Measurements from ENCODE around the gene BNIP5.

The BNIP5 gene

GRCh38 chr6:36320475-36320874, 16.2 kb downstream of the BNIP5 start:
- DNase-seq = peak; percentile 85

DNA sequence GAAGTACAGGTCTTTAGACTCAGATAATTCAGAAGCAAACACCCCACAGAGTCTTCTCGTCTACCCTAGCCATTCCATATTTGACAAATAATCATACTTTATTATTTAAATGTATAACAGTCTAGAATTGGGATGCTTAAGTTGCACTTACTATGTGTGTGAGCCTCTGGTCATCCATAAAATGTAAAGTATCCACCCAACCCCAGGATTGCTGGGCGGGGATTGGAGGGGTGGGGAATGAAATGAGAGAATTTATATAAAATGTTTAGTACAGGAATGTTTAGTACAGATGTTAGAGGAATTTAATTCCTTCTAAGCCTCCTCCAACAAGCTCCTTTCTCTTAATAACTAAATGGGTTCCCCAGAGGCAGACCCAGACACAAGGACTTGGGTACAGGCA, 16.9 kb downstream of the BNIP5 start:
- DNase-seq = no peak

DNA sequence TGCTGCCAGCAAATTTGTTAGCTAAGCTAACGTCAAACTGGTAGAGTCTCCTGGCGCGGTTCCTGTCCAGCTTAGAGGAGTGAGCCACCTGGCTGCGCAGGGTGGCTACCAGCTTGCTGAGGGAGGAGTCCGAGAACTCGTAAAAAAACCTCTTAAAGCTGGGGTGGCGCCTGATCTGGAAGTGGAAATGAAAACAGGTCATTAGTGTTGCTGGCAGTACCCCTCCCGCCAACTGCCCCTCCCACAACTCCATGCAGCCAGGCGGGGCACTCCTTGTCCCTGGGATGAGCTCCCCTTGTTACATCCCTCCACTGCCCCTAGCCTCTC, 17.3 kb downstream of the BNIP5 start:
- peak; percentile 99 for DNase-seq

DNA sequence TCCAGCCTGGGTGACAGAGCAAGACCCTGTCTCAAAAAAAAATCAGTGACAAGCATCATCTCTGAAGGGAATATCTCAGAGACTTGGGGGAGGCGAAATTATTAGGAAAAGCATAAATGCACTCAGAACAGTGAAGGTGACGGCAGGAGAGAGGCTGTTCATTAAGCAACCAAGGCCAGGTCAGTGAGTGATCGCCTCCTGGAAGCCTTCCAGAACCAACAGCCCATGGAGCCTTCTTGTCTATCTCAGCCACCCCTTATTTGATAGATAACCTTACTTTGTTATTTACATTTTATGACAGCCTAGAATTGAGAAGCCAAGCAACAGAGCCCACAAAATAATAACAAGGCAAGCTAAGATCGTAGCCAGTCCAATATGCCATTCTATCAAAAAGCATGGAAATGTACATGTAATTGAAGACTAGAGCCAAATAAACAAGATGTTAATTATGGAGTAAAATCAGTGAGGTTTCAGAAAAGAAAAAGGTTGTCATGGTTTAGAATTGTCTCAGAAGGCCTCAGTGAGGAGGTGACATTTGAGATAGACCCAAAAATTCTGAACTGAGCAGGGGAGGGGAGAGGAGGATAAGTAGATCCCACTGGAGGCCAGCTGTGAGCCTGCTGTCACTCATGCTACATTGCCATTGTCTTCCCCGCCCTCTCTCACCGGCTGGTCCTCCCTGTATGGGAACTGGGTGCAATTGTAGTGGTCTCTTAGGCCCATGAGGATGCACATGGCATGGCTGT, 17.8 kb downstream of the BNIP5 start:
- DNase-seq = peak; percentile 60

DNA sequence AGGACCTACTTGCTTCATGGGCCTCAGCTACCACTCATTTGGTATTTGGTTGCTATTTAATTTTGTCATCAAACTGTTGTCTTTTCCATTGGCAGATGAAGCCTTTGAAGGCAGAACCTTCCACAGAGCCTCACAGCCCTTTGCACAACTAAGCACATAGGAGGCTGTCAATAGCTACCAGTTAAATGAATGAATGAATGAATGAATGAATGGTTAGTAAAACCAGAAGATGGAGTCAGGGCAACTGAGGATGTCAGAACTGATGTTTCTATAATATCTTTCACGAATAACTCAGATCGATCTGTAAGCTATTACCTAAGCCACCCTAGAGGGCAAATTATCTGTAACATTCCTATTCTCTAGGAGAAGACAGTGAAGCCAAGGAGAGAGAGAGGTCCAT, 19.1 kb downstream of the BNIP5 start:
- no peak for DNase-seq

DNA sequence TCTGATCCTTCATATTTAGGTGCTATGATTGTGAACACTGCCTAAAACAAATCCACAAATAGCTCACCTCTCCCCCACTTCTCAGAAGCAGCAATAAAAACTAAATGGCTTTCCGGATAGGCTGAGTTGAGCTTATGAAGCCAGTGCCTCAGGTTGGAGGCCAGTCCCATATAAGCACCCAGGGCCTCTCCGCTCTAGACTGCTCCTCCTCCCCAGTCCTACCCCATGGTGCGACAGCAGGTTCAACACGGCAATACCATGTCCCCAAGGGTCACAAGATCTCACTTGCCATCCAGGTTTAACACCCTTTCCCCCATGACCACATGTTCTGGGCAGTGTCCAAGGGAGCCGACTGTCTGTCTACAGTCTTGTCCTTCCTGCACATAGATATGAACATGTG, 20.8 kb downstream of the BNIP5 start:
- DNase-seq = no peak

- no peak for DNase-seq
These were observed 22.3 kb downstream of the BNIP5 start for GRCh38 chr6:36314221-36315014.

GRCh38 chr6:36313649-36313936, 23.1 kb downstream of the BNIP5 start:
- DNase-seq = no peak

- DNase-seq = no peak
These were observed 23.6 kb downstream of the BNIP5 start for GRCh38 chr6:36312854-36313648.

DNA sequence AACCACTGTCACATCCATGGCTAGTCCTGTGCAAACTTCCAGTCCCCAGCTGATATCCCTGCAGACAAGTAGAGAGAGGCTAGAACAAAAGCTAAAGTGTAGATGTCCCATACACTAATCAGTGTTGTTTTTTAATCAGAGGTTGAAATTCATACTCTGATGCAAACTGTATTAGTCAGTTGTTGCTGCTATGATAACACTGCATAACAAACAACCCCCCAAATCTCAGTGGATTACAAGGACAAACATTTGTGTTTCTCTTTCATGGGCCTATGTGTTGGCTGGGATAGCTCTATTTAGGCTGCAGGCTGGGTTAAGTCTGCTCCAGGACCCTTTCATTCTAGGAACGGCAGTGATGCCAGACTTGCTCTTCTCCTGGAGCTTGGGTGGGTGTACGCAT, 26.8 kb downstream of the BNIP5 start:
- no peak for DNase-seq

DNA sequence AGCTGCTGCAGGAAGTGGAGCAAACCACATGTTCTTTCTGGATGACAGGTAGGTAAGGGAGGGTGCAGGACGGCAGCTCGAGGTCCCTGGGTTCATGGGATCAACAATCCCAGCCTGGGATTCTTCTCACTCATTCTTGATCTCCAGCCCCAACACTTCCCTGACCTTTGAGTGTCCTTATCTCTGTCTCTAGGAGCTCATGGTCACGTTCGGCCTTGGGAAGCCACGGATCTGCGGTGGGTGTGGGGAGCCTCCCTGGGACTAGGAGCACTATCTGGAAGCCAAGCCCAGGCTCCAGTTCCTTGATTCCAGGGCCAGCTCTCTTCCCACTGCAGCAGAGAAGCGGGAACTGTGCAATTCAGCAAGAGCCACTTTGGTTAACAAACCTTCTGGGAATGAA, 27.5 kb downstream of the BNIP5 start:
- no peak for DNase-seq

DNA sequence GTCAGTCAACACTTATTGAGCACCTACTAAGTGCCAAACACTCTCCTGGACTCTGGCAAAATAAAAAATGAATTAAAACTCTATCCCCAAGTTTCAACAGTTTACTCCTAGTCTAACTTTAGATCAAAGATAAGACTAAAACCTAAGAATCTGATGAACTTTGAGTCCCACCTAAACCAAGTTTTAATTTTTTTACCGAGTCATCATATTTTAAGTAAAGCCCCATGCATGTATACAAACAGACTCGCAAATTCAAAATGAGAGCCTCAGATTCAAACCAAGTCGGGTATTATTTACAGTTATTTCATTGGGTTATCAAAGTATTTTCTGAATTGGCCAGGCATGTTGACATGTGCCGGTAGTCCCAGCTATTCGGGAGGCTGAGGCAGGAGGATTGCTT, 28.2 kb downstream of the BNIP5 start:
- no peak for DNase-seq

GRCh38 chr6:36306375-36306774, 30.3 kb downstream of the BNIP5 start:
- DNase-seq = no peak

- DNase-seq = no peak
These were observed 30.8 kb downstream of the BNIP5 start for GRCh38 chr6:36305885-36306284.

DNA sequence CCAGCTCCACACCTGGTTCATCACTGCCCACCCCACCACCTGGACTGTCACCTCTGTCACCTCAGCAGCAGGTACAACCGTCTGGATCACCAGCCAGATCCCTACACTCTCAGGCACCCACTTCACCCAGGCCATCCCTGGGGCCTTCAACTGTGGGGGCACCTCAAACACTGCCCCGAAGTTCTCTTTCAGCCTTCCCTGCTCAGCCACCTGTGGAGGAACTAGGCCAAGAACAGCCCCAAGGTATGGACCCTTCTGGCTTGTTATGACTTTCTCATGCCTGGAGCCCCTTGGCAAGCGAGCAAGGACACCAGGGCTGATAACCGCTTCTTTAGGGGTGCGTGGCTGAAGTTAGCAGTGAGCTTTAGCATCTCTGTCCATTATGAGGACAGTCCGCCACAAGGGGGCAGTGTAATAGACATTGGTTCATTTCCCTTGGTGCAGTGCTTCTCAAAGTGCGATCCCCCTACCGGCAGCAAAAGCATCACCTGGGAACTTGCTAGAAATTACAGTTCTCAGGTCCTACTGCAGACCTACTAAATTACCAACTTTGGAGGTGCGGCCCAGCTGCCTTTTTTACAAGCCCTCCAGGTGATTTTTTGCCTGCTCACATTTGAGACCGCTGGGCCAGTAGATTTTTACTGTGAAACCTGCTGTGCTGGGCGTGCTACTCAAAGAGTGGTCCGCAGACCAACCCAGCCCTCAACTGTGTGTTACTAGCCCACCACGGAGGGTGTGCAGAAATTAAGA, 34.3 kb downstream of the BNIP5 start:
- DNase-seq = peak; percentile 83

GRCh38 chr6:36301781-36302180, 34.9 kb downstream of the BNIP5 start:
- peak; percentile 49 for DNase-seq

DNA sequence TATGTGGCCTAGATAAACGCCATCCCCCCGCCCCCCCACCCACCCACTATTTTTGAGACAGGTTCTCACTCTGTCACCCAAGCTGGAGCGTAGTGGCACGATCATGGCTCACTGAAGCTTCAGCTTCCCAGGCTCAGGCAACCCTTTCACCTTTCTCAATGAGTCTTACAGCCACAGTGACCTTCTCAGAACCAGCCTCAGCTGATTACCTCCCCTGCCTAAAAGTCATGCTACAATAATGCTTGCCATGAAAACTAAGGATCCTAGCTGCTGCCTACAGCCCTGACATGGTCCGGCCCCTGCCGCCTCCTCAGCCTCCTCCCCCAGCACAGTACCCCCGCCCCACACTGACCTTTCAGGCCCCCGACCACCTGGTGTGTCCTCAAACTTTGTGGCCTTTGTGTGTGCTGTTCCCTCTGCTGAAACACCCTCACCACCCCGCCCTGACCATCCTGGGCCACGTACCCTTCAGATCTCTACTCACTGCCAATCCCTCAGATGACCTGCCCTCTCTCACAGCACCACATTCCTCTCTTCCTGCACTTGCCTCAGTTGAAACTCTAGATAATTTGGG, 35.5 kb downstream of the BNIP5 start:
- DNase-seq = no peak

- no peak for DNase-seq
These were observed 38.7 kb downstream of the BNIP5 start for GRCh38 chr6:36298027-36298426.

DNA sequence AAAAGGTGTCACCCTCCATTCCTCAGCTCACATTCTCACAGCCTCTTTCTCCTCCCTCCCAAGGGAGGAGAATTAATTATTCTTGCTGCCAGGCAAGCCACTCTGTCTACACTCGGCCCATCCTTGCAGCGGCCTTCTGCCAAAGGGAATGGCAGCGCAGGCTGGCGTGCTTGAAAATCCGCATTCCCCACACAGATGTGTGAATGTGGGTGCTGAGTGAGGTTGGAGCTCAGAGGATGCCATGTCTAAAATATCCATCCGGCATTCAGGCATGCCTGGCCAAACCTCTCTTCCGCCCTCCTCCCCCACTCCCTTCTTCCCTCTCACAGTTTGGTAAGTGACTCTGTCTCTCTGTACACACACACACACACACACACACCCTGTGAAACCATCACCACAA, 39.2 kb downstream of the BNIP5 start:
- no peak for DNase-seq

DNA sequence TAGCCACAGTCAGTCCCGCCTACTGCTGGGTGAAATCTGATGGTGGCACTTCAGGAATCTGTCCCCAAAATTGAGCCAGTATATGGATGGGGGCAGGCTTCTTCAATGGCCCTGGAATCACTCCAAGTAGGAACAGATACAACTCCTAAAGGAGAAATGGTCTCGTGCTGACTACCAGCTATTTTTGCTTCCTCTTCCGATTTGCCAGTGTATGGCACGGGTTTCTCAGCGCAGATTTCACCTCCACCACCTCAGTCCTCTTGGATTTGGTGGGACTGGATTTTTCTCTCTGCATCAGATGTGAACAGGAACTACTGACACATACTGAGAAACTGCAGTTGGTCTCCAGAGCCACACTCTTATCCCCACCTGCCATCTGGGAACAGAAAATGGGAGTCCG, 39.6 kb downstream of the BNIP5 start:
- no peak for DNase-seq

DNA sequence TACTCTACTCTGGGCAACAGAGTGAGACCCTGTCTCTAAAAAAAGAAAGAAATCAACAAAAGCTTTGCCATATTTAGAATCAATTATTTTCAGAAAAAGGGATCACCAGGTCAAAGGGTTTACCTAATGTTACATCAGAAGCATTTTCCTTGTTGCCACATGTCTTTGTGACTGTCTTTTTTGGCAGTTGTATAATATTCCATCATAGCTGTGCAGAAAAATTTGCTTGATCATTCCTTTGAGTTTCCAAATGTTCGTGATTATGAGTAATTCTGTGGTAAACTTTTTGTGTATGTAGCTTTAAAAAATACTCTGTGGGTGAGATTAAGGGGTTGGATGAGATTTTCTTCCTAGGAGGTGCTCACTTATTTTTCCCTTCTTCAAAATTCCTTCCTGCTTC, 40.4 kb downstream of the BNIP5 start:
- DNase-seq = no peak

DNA sequence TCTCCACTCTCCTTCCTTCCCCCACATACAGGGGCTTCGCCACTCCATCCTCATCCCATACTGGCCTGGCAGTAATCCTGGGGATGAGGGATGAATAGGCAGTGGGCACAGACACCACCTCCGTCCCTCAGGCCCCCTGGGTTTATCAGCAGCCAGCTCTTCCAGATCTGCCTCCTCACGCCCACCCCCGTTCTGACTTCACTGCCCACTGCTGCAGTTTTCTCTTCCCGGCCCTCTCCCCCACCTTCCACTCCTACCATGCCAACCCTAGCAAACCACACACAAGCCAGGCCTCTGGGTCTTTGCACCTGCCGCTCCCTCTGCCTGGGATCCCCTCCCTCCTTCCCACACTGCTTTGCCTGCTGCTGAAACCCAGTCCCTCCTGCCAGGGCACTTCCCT, 44.5 kb downstream of the BNIP5 start:
- DNase-seq = no peak

All from NCI-H2029 (cell line).